Tibial nerve (tissue), 4 donors: ENCODE results near the gene MMEL1. TPM values are rescaled to one million over a fixed set of nuclear protein-coding genes. Genes with fewer than 3 reads are reported as not detected.
A peak's percentile ranks its signal among the peaks of the same experiment; 100 is the strongest.
"Not testable (repeated sequence)": the region's sequence is repeated elsewhere in the genome, so short reads cannot be mapped to it uniquely, and the experiment has no call there.

Experiments
- DNase-seq, 2 donors: peaks; one replicate each; pipeline ENCODE4 v3.0.0-alpha.2; 2019; ENCODE audit warnings: low spot score in 2 of 2
- H3K27ac ChIP-seq, 4 donors: fragments of 200-600 bp; sonication (generic) in 3 of 4; one replicate each; pipeline ENCODE4 v1.5.1; 2017 to 2019; ENCODE audit warnings: mild to moderate bottlenecking in 1 of 4
- H3K27me3 ChIP-seq, 2 donors: fragments of 200-600 bp; sonication (generic) in 1 of 2; one replicate each; pipeline versions ENCODE4 v1.5.1 to v1.6.0; 2017 to 2019
- H3K36me3 ChIP-seq, 3 donors: fragments of 200-600 bp; sonication (generic); one replicate each; pipeline ENCODE4 v1.5.1; 2018 to 2019
- H3K4me1 ChIP-seq, 4 donors: fragments of 200-600 bp; sonication (generic) in 3 of 4; one replicate each; pipeline ENCODE4 v1.5.1; 2017 to 2019
- H3K4me3 ChIP-seq, 4 donors: fragments of 200-600 bp; sonication (generic) in 3 of 4; one replicate each; pipeline ENCODE4 v1.5.1; 2017 to 2019; ENCODE audit warnings: mild to moderate bottlenecking in 1 of 4, moderate library complexity in 1 of 4
- H3K9me3 ChIP-seq, 4 donors: fragments of 200-600 bp; sonication (generic) in 3 of 4; one replicate each; pipeline ENCODE4 v1.5.1; 2017 to 2019
- EP300 ChIP-seq, 2 donors: sonication (generic); formaldehyde crosslinking; IDR thresholded peaks; one replicate each; pipeline ENCODE4 v1.6.1; 2017; ENCODE audit warnings: antibody characterized with exemption in 2 of 2, mild to moderate bottlenecking in 1 of 2
- POLR2A ChIP-seq, 2 donors: fragments of 450-650 bp; IDR thresholded peaks; one replicate each; pipeline ENCODE4 v1.6.1; 2017; ENCODE audit warnings: antibody characterized with exemption in 2 of 2, mild to moderate bottlenecking in 2 of 2, moderate library complexity in 2 of 2
- WGBS, 2 donors: methylation state at CpG; one replicate each; pipeline ENCODE4 v1.1.5; 2018; 5-methylcytosine and 5-hydroxymethylcytosine counted together
- total RNA-seq, 4 donors: library from RNA; depleted of rRNA; stranded (reverse); fragments of >200 nt; gene quantifications; one replicate each; pipeline ENCODE4 v1.1.0, GENCODE V29; 2016
- TF ChIP-seq, protein P1 (sequence below), 5 experiments: fragments of 200-600 bp in 3 of 5; fragments of 450-650 bp in 2 of 5; sonication (generic) in 3 of 5; IDR thresholded peaks; one replicate each; pipeline ENCODE4 v1.5.1; 2016 to 2019; ENCODE audit warnings: antibody characterized with exemption in 5 of 5, mild to moderate bottlenecking in 3 of 5, moderate library complexity in 2 of 5

MMEL1 gene, protein sequence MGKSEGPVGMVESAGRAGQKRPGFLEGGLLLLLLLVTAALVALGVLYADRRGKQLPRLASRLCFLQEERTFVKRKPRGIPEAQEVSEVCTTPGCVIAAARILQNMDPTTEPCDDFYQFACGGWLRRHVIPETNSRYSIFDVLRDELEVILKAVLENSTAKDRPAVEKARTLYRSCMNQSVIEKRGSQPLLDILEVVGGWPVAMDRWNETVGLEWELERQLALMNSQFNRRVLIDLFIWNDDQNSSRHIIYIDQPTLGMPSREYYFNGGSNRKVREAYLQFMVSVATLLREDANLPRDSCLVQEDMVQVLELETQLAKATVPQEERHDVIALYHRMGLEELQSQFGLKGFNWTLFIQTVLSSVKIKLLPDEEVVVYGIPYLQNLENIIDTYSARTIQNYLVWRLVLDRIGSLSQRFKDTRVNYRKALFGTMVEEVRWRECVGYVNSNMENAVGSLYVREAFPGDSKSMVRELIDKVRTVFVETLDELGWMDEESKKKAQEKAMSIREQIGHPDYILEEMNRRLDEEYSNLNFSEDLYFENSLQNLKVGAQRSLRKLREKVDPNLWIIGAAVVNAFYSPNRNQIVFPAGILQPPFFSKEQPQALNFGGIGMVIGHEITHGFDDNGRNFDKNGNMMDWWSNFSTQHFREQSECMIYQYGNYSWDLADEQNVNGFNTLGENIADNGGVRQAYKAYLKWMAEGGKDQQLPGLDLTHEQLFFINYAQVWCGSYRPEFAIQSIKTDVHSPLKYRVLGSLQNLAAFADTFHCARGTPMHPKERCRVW
- total RNA-seq = 1 to 10 TPM in 1 of 4 donors, under 1 TPM in 1, not detected in 2; 0.21 to 2.2 TPM

DNA sequence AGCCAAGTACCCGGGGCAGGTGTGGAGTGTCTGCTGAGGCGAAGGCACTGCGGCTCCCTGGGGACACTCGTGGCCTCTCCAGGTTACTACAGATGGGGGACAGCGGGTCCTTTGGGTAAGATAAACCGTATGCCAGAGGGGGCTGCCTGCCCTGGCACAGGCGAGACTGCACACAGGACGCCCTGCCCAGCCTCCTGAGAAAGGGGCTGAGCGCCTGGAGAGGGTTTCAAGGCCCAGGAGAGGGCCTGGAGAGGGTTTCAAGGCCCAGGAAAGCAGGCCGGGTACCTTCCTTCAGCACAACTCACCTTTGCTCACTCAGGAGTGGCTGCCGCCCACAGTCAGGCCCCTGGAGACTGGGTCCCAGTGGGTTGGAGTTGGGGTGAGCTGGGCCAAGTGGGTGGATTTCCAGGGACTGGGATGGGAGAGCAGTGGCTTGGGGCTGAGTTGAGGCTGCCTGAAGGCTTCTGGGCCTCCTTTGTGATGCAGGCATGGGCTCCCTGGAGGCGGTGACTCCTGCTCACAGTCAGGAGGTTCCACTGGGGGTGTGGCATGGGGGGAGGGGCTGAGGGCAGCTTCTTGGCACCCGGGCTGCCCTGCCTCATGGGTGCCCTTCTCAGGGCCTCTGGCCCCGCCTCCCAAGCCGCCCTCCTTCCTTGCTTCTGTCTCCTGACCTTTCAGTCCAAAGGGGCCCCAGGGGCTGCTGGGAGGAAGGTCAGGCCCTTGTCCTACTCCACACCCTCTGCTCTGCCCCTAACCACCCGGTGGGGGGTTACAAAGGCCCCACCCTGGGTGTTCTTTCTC, at the start of gene MMEL1:
MMEL1 (minus strand) TSS at position 456 of the 801 bp plus-strand sequence. CDS start 3,532 bp downstream, outside the sequence.
- TF ChIP-seq EP300 (IDR thresholded peaks at IDR 0.05) = no peak
- TF ChIP-seq, protein P1, sequence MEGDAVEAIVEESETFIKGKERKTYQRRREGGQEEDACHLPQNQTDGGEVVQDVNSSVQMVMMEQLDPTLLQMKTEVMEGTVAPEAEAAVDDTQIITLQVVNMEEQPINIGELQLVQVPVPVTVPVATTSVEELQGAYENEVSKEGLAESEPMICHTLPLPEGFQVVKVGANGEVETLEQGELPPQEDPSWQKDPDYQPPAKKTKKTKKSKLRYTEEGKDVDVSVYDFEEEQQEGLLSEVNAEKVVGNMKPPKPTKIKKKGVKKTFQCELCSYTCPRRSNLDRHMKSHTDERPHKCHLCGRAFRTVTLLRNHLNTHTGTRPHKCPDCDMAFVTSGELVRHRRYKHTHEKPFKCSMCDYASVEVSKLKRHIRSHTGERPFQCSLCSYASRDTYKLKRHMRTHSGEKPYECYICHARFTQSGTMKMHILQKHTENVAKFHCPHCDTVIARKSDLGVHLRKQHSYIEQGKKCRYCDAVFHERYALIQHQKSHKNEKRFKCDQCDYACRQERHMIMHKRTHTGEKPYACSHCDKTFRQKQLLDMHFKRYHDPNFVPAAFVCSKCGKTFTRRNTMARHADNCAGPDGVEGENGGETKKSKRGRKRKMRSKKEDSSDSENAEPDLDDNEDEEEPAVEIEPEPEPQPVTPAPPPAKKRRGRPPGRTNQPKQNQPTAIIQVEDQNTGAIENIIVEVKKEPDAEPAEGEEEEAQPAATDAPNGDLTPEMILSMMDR (IDR thresholded peaks at IDR 0.05) = no peak
- TF ChIP-seq POLR2A (IDR thresholded peaks at IDR 0.05) = no peak
- Histone ChIP-seq H3K9me3 (peaks cover 0 to 11% (median 0%) of the 10 kb centered on the region in 4 donors), H3K27me3 (peaks cover 2 to 68% of the 10 kb centered on the region in 2 donors), H3K4me3 (no peak within 1 kb of the TSS), H3K36me3 (no peaks in the 10 kb centered on the region), H3K4me1 (peaks cover 0 to 18% (median 0%) of the 10 kb centered on the region in 4 donors), H3K27ac (no peak within 1 kb of the TSS)
- DNase-seq = no peak
- WGBS, 2 donors = 59 to 69% methylated on average over 14 of the region's 16 CpGs

DNA sequence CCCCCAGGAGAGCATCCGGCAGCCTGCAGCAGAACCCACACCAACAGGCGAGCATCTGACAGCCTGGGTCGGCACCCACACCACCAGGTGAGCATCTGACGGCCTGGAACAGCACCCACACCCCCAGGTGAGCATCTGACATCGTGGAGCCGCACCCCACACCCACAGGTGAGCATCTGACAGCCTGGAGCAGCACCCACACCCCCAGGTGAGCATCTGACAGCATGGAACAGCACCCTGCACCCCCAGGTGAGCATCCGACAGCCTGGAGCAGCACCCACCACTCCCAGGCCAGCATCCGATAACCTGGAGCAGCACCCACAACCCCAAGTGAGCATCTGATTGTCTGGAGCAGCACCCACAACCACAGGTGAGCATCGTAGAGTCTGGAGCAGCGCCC, 43.9 kb upstream of the MMEL1 start:
- not testable (repeated sequence) for H3K9me3 ChIP-seq, DNase-seq, H3K4me3 ChIP-seq, H3K4me1 ChIP-seq, H3K36me3 ChIP-seq, H3K27ac ChIP-seq, H3K27me3 ChIP-seq
- no CpG with 5 or more reads among the region's 10 CpGs for WGBS, 2 donors

DNA sequence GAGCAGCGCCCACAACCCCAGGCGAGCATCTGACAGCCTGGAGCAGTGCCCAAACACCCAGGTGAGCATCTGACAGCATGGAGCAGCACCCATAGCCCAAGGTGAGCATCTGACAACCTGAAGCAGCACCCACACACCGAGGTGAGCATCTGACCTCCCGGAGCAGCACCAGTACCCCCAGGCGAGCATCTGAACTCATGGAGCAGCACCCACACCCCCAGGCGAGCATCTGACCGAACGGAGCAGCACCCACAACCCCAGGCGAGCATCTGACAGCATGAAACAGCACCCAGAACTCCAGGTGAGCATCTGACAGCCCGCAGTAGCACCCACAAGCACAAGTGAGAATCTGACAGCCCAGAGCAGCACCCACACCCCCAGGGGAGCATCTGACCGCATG, 38.8 kb upstream of the MMEL1 start:
- not testable (repeated sequence) for H3K9me3 ChIP-seq, H3K4me3 ChIP-seq, H3K27me3 ChIP-seq, H3K27ac ChIP-seq, H3K4me1 ChIP-seq, DNase-seq, H3K36me3 ChIP-seq
- WGBS, 2 donors = 63 to 69% methylated on average over 7 to 8 of the region's 11 CpGs

DNA sequence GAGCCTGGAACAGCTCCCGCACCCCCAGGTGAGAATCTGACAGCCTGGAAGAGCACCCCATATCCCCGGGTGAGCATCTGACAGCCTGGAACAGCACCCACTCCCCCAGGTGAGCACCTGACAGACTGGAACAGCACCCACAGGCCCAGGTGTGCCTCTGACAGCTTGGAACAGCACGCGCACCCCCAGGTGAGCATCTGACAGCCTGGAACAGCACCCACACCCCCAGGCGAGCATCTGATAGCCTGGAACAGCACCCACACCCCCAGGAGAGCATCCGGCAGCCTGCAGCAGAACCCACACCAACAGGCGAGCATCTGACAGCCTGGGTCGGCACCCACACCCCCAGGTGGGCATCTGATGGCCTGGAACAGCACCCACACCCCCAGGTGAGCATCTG, 27.0 kb upstream of the MMEL1 start:
- not testable (repeated sequence) for H3K27me3 ChIP-seq, H3K36me3 ChIP-seq, H3K27ac ChIP-seq, DNase-seq, H3K4me1 ChIP-seq, H3K9me3 ChIP-seq, H3K4me3 ChIP-seq
- 66 to 76% methylated on average over 4 to 6 of the region's 8 CpGs for WGBS, 2 donors

DNA sequence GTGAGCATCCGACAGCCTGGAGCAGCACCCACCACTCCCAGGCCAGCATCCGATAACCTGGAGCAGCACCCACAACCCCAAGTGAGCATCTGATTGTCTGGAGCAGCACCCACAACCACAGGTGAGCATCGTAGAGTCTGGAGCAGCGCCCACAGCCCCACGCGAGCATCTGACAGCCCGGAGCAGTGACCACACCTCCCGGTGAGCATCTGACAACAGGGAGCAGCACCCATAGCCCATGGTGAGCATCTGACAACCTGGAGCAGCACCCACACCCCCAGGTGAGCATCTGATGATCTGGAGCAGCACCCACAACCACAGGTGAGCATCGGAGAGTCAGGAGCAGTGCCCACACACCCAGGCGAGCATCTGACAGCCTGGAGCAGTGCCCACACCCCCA, 25.1 kb upstream of the MMEL1 start:
- H3K36me3 ChIP-seq, H3K27ac ChIP-seq, H3K4me3 ChIP-seq, DNase-seq, H3K4me1 ChIP-seq, H3K27me3 ChIP-seq: not testable (repeated sequence)
- H3K9me3 ChIP-seq = peaks cover 0 to 14% (median 0%) of the 10 kb centered on the region in 4 donors
- 91% methylated on average over 7 of the region's 10 CpGs; no CpG with 5 or more reads in 1 of the 2 donors for WGBS, 2 donors

DNA sequence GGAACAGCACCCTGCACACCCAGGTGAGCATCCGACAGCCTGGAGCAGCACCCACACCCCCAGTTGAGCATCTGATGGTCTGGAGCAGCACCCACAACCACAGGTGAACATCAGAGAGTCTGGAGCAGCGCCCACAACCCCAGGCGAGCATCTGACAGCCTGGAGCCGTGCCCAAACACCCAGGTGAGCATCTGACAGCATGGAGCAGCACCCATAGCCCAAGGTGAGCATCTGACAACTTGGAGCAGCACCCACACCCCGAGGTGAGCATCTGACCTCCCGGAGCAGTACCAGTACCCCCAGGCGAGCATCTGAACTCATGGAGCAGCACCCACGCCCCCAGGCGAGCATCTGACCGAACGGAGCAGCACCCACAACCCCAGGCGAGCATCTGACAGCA, 24.3 kb upstream of the MMEL1 start:
- H3K27ac ChIP-seq, H3K4me3 ChIP-seq, H3K4me1 ChIP-seq, H3K27me3 ChIP-seq, H3K36me3 ChIP-seq: not testable (repeated sequence)
- DNase-seq = peak in 1 of 2 donors; percentile 42
- WGBS, 2 donors = 54% methylated on average over 6 of the region's 12 CpGs; no CpG with 5 or more reads in 1 of the 2 donors
- peaks cover 0 to 17% (median 0%) of the 10 kb centered on the region in 4 donors for H3K9me3 ChIP-seq

DNA sequence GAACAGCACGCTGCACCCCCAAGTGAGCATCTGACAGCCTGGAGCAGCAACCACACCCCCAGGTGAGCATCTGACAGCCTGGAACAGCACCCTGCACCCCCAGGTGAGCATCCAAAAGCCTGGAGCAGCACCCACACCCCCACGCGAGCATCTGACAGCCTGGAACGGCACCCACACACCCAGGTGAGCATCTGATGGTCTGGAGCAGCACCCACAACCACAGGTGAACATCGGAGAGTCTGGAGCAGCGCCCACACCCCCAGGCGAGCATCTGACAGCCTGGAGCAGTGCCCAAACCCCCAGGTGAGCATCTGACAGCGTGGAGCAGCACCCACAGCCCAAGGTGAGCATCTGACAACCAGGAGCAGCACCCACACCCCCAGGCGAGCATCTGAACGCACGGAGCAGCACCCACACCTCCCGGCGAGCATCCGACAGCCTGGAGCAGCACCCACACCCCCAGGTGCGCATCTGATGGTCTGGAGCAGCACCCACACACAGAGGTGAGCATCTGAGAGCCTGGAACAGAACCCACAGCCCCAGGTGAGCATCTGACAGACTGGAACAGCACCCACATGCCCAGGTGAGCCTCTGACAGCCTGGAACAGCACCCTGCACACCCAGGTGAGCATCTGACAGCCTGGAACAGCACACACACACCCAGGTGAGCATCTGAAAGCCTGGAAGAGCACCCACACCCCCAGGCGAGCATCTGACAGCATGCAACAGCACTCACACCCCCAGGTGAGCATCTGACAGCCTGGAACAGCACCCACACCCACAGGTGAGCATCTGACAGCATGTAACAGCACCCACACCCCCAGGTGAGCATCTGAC, 23.0 kb upstream of the MMEL1 start:
- not testable (repeated sequence) for H3K27ac ChIP-seq, H3K36me3 ChIP-seq, H3K4me3 ChIP-seq, H3K27me3 ChIP-seq, H3K4me1 ChIP-seq
- peaks cover 0 to 17% (median 0%) of the 10 kb centered on the region in 4 donors for H3K9me3 ChIP-seq
- WGBS, 2 donors = 50% methylated on average over 16 of the region's 16 CpGs
- peak in 1 of 2 donors; percentile 30 for DNase-seq

DNA sequence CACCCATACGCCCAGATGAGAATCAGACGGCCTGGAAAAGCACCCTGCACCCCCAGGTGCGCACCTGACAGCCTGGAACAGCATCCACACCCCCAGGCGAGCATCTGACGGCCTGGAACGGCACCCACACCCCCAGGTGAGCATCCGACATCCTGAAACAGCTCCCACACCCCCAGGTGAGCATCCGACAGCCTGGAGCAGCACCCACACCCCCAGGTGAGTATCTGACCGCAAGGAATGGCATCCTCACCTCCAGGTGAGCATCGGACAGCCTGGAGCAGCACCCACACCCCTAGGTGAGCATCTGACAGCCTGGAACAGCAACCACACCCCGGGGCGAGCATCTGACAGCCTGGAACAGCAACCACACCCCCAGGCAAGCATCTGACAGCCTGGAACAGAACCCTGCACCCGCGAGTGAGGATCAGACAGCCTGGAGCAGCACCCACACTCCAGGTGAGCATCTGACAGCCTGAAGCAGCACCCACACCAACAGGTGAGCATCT, 21.7 kb upstream of the MMEL1 start:
- not testable (repeated sequence) for H3K27me3 ChIP-seq, H3K4me3 ChIP-seq, H3K4me1 ChIP-seq, H3K36me3 ChIP-seq, DNase-seq, H3K27ac ChIP-seq
- peaks cover 0 to 17% (median 0%) of the 10 kb centered on the region in 4 donors for H3K9me3 ChIP-seq
- WGBS, 2 donors = 44 to 52% methylated on average over 14 of the region's 14 CpGs

DNA sequence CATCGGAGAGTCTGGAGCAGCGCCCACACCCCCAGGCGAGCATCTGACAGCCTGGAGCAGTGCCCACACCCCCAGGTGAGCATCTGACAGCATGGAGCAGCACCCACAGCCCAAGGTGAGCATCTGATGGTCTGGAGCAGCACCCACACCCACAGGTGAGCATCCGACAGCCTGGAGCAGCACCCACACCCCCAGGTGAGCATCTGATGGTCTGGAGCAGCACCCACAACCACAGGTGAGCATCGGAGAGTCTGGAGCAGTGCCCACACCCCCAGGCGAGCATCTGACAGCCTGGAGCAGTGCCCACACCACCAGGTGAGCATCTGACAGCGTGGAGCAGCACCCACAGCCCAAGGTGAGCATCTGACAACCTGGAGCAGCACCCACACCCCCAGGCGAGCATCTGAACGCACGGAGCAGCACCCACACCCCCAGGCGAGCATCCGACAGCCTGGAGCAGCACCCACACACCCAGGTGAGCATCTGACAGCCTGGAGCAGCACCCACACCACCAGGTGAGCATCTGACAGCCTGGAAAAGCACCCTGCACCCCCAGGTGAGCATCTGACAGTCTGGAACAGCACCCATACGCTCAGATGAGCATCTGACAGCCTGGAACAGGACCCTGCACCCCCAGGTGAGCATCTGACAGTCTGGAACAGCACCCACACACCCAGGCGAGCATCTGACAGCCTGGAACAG, 21.1 kb upstream of the MMEL1 start:
- peak; percentile 25 to 32 for DNase-seq
- not testable (repeated sequence) for H3K4me1 ChIP-seq, H3K27ac ChIP-seq, H3K4me3 ChIP-seq, H3K36me3 ChIP-seq, H3K27me3 ChIP-seq
- peaks cover 0 to 23% (median 0%) of the 10 kb centered on the region in 4 donors for H3K9me3 ChIP-seq
- 46 to 48% methylated on average over 14 of the region's 14 CpGs for WGBS, 2 donors

DNA sequence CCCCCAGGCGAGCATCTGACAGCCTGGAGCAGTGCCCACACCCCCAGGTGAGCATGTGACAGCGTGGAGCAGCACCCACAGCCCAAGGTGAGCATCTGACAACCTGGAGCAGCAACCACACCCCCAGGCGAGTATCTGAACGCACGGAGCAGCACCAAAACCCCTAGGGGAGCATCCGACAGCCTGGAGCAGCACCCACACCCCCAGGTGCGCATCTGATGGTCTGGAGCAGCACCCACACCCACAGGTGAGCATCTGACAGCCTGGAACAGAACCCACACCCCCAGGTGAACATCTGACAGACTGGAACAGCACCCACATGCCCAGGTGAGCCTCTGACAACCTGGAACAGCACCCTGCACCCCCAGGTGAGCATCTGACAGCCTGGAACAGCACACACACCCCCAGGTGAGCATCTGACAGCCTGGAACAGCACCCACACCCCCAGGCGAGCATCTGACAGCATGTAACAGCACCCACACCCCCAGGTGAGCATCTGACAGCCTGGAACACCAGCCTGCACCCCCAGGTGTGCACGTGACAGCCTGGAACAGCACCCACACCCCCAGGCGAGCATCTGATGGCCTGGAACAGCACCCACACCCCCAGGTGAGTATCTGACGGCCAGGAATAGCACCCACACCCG, 20.2 kb upstream of the MMEL1 start:
- not testable (repeated sequence) for H3K36me3 ChIP-seq, H3K4me1 ChIP-seq, H3K4me3 ChIP-seq, H3K27me3 ChIP-seq, DNase-seq, H3K27ac ChIP-seq
- WGBS, 2 donors = 37 to 41% methylated on average over 12 of the region's 12 CpGs
- peaks cover 0 to 32% (median 0%) of the 10 kb centered on the region in 4 donors for H3K9me3 ChIP-seq
